ENCODE data around the gene COG1.
A peak's percentile ranks its signal among the peaks of the same experiment; 100 is the strongest.

Gene COG1

GRCh38 chr17:73174126-73174525 is 18.7 kb upstream of the COG1 start:
- no peak for DNase-seq

- no peak for DNase-seq
These were observed 16.8 kb upstream of the COG1 start for GRCh38 chr17:73175962-73176565.

- DNase-seq = no peak
These were observed 13.5 kb upstream of the COG1 start for GRCh38 chr17:73179387-73179786.

GRCh38 chr17:73179878-73180277 is 13.0 kb upstream of the COG1 start:
- DNase-seq = no peak

GRCh38 chr17:73182616-73183310 is 10.1 kb upstream of the COG1 start:
- DNase-seq = no peak

- no peak for DNase-seq
These were observed 8.5 kb upstream of the COG1 start for GRCh38 chr17:73184136-73184993.

- DNase-seq = no peak
These were observed 6.4 kb upstream of the COG1 start for GRCh38 chr17:73186283-73187050.

- DNase-seq = no peak
These were observed 5.6 kb upstream of the COG1 start for GRCh38 chr17:73187203-73187769.

- no peak for DNase-seq
These were observed 4.8 kb upstream of the COG1 start for GRCh38 chr17:73188011-73188410.

- peak; percentile 19 for DNase-seq
These were observed 3.3 kb upstream of the COG1 start for GRCh38 chr17:73189417-73190099.

GRCh38 chr17:73191443-73192205 is 1.2 kb upstream of the COG1 start:
- DNase-seq = peak; percentile 29

GRCh38 chr17:73192206-73192893 is 505 bp upstream of the COG1 start:
- DNase-seq = peak; percentile 77

GRCh38 chr17:73194514-73195222 is 1.8 kb downstream of the COG1 start:
- no peak for DNase-seq

- DNase-seq = peak; percentile 86
These were observed 3.6 kb downstream of the COG1 start for GRCh38 chr17:73196500-73196899.

GRCh38 chr17:73197161-73197560 is 4.3 kb downstream of the COG1 start:
- DNase-seq = no peak

- no peak for DNase-seq
These were observed 5.5 kb downstream of the COG1 start for GRCh38 chr17:73198201-73198929.

GRCh38 chr17:73198930-73199260 is 6.0 kb downstream of the COG1 start:
- DNase-seq = no peak

- DNase-seq = no peak
These were observed 7.0 kb downstream of the COG1 start for GRCh38 chr17:73199751-73200317.

- no peak for DNase-seq
These were observed 7.6 kb downstream of the COG1 start for GRCh38 chr17:73200476-73200875.
